Endothelial cell of umbilical vein (primary cell): ENCODE measurements around the gene ALDH1A2. TPM values are rescaled to one million over a fixed set of nuclear protein-coding genes. Genes with fewer than 3 reads are reported as not detected.

Experiments
- BruUV-seq: library from RNA; stranded (reverse); fragments of 400-500 nt; replicated peaks from 2 replicates; lab custom pipeline; 2021; lab: Mats Ljungman, UMichigan
- CTCF ChIA-PET: fragments of 300-600, 350-600 bp; sonication (Branson Sonifier 250); formaldehyde crosslinking; loops from one replicate; lab custom pipeline; 2021; ENCODE audit warnings: antibody characterized with exemption, inconsistent platforms; lab: Charles Lee
- POLR2A ChIA-PET: fragments of 300-600, 350-600 bp; sonication (Branson Sonifier 250); formaldehyde crosslinking; loops from one replicate; lab custom pipeline; 2021; ENCODE audit warnings: antibody characterized with exemption, inconsistent platforms; lab: Charles Lee
- DNase-seq: peaks from one replicate; pipeline ENCODE4 v3.0.0-alpha.2; 2011; ENCODE audit warnings: low read depth, low spot score
- FAIRE-seq: peaks from 2 replicates; lab custom pipeline; 2011; peaks lifted over from hg19 to GRCh38; lab: Jason Lieb, UNC
- H2AFZ ChIP-seq: 2 replicates; pipeline ENCODE4 v1.6.0; 2012; ENCODE audit warnings: low read depth, low read length, control low read depth, inconsistent platforms
- H3K27ac ChIP-seq: 2 replicates; pipeline ENCODE4 v1.5.1; 2011; ENCODE audit warnings: low read depth, mild to moderate bottlenecking, control low read depth, low read length, moderate library complexity; ENCODE audit not compliant: insufficient read depth
- H3K27me3 ChIP-seq, 2 experiments: 2 replicates each; pipeline versions ENCODE4 v1.6.0 to v1.6.1; 2011; ENCODE audit warnings: low read length in 2 of 2, mixed read lengths in 1 of 2; ENCODE audit not compliant: control insufficient read depth in 2 of 2, insufficient read depth in 2 of 2
- H3K36me3 ChIP-seq, 2 experiments: 2 replicates in 1 of 2; 3 replicates in 1 of 2; pipeline ENCODE4 v1.5.1; 2011; ENCODE audit warnings: low read length in 2 of 2, mild to moderate bottlenecking in 1 of 2, moderate library complexity in 1 of 2; ENCODE audit not compliant: control insufficient read depth in 2 of 2, insufficient read depth in 2 of 2; ENCODE audit errors: extremely low read depth in 1 of 2
- H3K4me1 ChIP-seq: 3 replicates; pipeline ENCODE4 v1.5.1; 2011; ENCODE audit warnings: mild to moderate bottlenecking, low read length; ENCODE audit not compliant: control insufficient read depth, insufficient read depth; ENCODE audit errors: extremely low read depth
- H3K4me2 ChIP-seq: 2 replicates; pipeline ENCODE4 v1.6.1; 2011; ENCODE audit warnings: low read length, control low read depth, mixed read lengths; ENCODE audit not compliant: insufficient read depth
- H3K4me3 ChIP-seq, 3 experiments: fragments of 200-600 bp in 1 of 3; sonication (generic), shearing (Covaris generic) in 1 of 3; replicated peaks in 1 of 3; 2 replicates each; pipeline ENCODE4 v1.5.1; 2011 to 2016; ENCODE audit warnings: control low read depth in 3 of 3, low read length in 3 of 3, mild to moderate bottlenecking in 2 of 3, inconsistent platforms in 1 of 3, low read depth in 1 of 3, moderate library complexity in 1 of 3; ENCODE audit not compliant: insufficient read depth in 1 of 3
- H3K79me2 ChIP-seq: 2 replicates; pipeline ENCODE4 v1.6.0; 2012; ENCODE audit warnings: low read length, inconsistent platforms; ENCODE audit not compliant: control insufficient read depth, insufficient read depth
- H3K9ac ChIP-seq: replicated peaks from 2 replicates; pipeline ENCODE3; 2011; ENCODE audit warnings: low read length, control low read depth; ENCODE audit not compliant: insufficient read depth; ENCODE audit errors: extremely low read depth
- H3K9me1 ChIP-seq: replicated peaks from 3 replicates; pipeline ENCODE4 v1.6.0; 2011; ENCODE audit warnings: mild to moderate bottlenecking, low read length; ENCODE audit not compliant: control insufficient read depth, insufficient read depth; ENCODE audit errors: extremely low read depth
- H3K9me3 ChIP-seq: replicated peaks from 2 replicates; pipeline ENCODE4 v1.5.1; 2012; ENCODE audit warnings: low read length, inconsistent platforms; ENCODE audit not compliant: control insufficient read depth, insufficient read depth
- H4K20me1 ChIP-seq: replicated peaks from 2 replicates; pipeline ENCODE3; 2011; ENCODE audit warnings: mild to moderate bottlenecking, low read length; ENCODE audit not compliant: control insufficient read depth, insufficient read depth; ENCODE audit errors: extremely low read depth
- CTCF ChIP-seq, 2 donors: IDR thresholded peaks; 1 replicate in 1 of 2; 2 replicates in 1 of 2; pipeline ENCODE4 v1.5.1; 2011; ENCODE audit warnings: low read length in 2 of 2, mild to moderate bottlenecking in 2 of 2, moderate library complexity in 2 of 2, control low read depth in 1 of 2, inconsistent platforms in 1 of 2, low read depth in 1 of 2; ENCODE audit not compliant: insufficient read depth in 1 of 2; ENCODE audit errors: extremely low read depth in 1 of 2
- EZH2 ChIP-seq: IDR thresholded peaks from 2 replicates; pipeline ENCODE4 v1.6.1; 2012; ENCODE audit warnings: borderline replicate concordance, low read depth, mild to moderate bottlenecking, moderate library complexity, low read length, inconsistent platforms; ENCODE audit not compliant: severe bottlenecking
- FOS ChIP-seq: IDR thresholded peaks from 2 replicates; pipeline ENCODE4 v1.6.1; 2011; ENCODE audit warnings: mild to moderate bottlenecking, low read length, moderate library complexity, borderline replicate concordance; ENCODE audit not compliant: insufficient read depth
- GATA2 ChIP-seq: IDR thresholded peaks from 2 replicates; pipeline ENCODE4 v1.7.0; 2011; ENCODE audit warnings: low read depth, mild to moderate bottlenecking, moderate library complexity, mixed read lengths, low read length; ENCODE audit not compliant: insufficient read length, insufficient read depth
- JUN ChIP-seq: IDR thresholded peaks from 2 replicates; pipeline ENCODE4 v1.6.1; 2011; ENCODE audit warnings: borderline replicate concordance, low read depth; ENCODE audit not compliant: insufficient read length, insufficient read depth
- MYC ChIP-seq: IDR thresholded peaks from one replicate; pipeline ENCODE4 v1.6.1; 2011; ENCODE audit warnings: mild to moderate bottlenecking, low read depth, low read length
- POLR2A ChIP-seq: IDR thresholded peaks from 2 replicates; pipeline ENCODE4 v1.6.1; 2012; ENCODE audit warnings: low read depth, mild to moderate bottlenecking, control low read depth, low read length
- POLR2AphosphoS5 ChIP-seq: IDR thresholded peaks from 2 replicates; pipeline ENCODE4 v1.6.1; 2012; ENCODE audit warnings: low read depth, mild to moderate bottlenecking, control low read depth, low read length, moderate library complexity; ENCODE audit not compliant: insufficient read depth
- dilution Hi-C: fragments of 300-500 bp; cut with MboI; formaldehyde crosslinking; loops from one replicate; pipeline ENCODE4 v1.15.0; 2019; ENCODE audit warnings: low sequenced_read_pairs; ENCODE audit not compliant: extremely low pct_ligation_motif_present
- intact Hi-C: fragments of 100-400 bp; cut with micrococcal nuclease; formaldehyde crosslinking; loops from one replicate; pipeline ENCODE4 v1.10.0; 2022
- polyA plus RNA-seq, 4 experiments: library from polyadenylated mRNA; depleted of rRNA in 3 of 4; stranded (reverse) in 3 of 4; unstranded in 1 of 4; fragments of >200 nt; gene quantifications; 2 replicates each; pipeline versions ENCODE4 v1.2.1 to v1.2.3, GENCODE V29; 2011 to 2012; ENCODE audit warnings: missing spikeins in 1 of 4
- total RNA-seq: library from RNA; stranded (reverse); gene quantifications from 2 replicates; pipeline ENCODE4 v1.2.3, GENCODE V29; 2021
- TF ChIP-seq, protein P1 (sequence below): IDR thresholded peaks from 2 replicates; pipeline ENCODE4 v1.6.1; 2011; ENCODE audit not compliant: insufficient read depth, insufficient read length

The ALDH1A2 gene
- total and polyA plus RNA-seq, 2 donors (not counting 3 experiments of a cell fraction or from before 2014, with no cell fraction given) = 16.3 to 34.9 TPM

GRCh38 chr15:57957113-57957512 is 108.4 kb downstream of the ALDH1A2 start:
- TF ChIP-seq CTCF (IDR thresholded peaks at IDR 0.05; ENCODE audit: extremely low read depth in 1 of 2, insufficient read depth in 1 of 2, low read depth in 1 of 2, low read length in 2 of 2) = no peak
- no peak for TF ChIP-seq EZH2
- TF ChIP-seq JUN = no peak
- no peak for TF ChIP-seq MYC
- no peak for TF ChIP-seq POLR2AphosphoS5
- TF ChIP-seq FOS = no peak
- TF ChIP-seq, protein P1, sequence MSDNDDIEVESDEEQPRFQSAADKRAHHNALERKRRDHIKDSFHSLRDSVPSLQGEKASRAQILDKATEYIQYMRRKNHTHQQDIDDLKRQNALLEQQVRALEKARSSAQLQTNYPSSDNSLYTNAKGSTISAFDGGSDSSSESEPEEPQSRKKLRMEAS = no peak
- TF ChIP-seq GATA2 = no peak
- no peak for TF ChIP-seq POLR2A
- dilution Hi-C loops = no loop called here
- Histone ChIP-seq H3K4me2 (no peak overlapping the region), H3K9me3 (no peaks in the 10 kb centered on the region), H3K36me3 (no peaks in the 10 kb centered on the region), H3K4me1 (no peaks in the 10 kb centered on the region), H2AFZ (no peak overlapping the region), H3K9me1 (no peaks in the 10 kb centered on the region), H3K79me2 (no peaks in the 10 kb centered on the region), H3K4me3 (no peak overlapping the region), H3K27me3 (no peaks in the 10 kb centered on the region), H3K27ac (no peak overlapping the region), H4K20me1 (no peaks in the 10 kb centered on the region), H3K9ac (no peak overlapping the region)
- CTCF ChIA-PET = interaction anchor here (1.0 to 1.4 kb wide), 2 partner anchors 8 to 113 kb away, joined by 3 to 5 read pairs; no protein-coding TSS in a partner anchor
- BruUV-seq = no TSS peak
- DNase-seq = no peak
- no peak for FAIRE-seq
- POLR2A ChIA-PET = interaction anchor here (0.7 kb wide), 1 partner anchor 78 kb away, joined by 8 read pairs; no protein-coding TSS in a partner anchor
- intact Hi-C loops = no loop called here
